Right renal pelvis (tissue), 4 donors: ENCODE results near the gene PCYT1A. TPM values are rescaled to one million over a fixed set of nuclear protein-coding genes. Genes with fewer than 3 reads are reported as not detected.

Experiments used
- DNase-seq, 4 donors: peaks; one replicate each; pipeline ENCODE4 v3.0.0-alpha.2; 2013; ENCODE audit warnings: low read depth in 4 of 4, low spot score in 3 of 4, missing footprints in 1 of 4
- polyA plus RNA-seq, 4 donors: library from polyadenylated mRNA; unstranded; fragments of 120-200 nt; gene quantifications; one replicate each; pipeline ENCODE4 v1.2.1, GENCODE V29; 2013; ENCODE audit not compliant: insufficient read length in 4 of 4

Gene PCYT1A
- polyA plus RNA-seq, 4 donors: 36.4 to 44.6 (median 38.3) TPM

- DNase-seq: no peak
Observed at GRCh38 chr3:196240424-196240823, 47.1 kb downstream of the PCYT1A start.

GRCh38 chr3:196238612-196239560 lies 48.6 kb downstream of the PCYT1A start:
- DNase-seq: no peak

- DNase-seq: no peak
Observed at GRCh38 chr3:196237203-196237602, 50.3 kb downstream of the PCYT1A start.

GRCh38 chr3:196236223-196236622 lies 51.3 kb downstream of the PCYT1A start:
- DNase-seq: no peak

GRCh38 chr3:196235452-196236122 lies 51.9 kb downstream of the PCYT1A start:
- no peak for DNase-seq

GRCh38 chr3:196232882-196233251 lies 54.7 kb downstream of the PCYT1A start:
- DNase-seq: no peak

- DNase-seq: no peak
Observed at GRCh38 chr3:196232154-196232881, 55.2 kb downstream of the PCYT1A start.

- no peak for DNase-seq
Observed at GRCh38 chr3:196227629-196228493, 59.7 kb downstream of the PCYT1A start.

- no peak for DNase-seq
Observed at GRCh38 chr3:196227121-196227561, 60.4 kb downstream of the PCYT1A start.

GRCh38 chr3:196225763-196226364 lies 61.7 kb downstream of the PCYT1A start:
- DNase-seq: no peak

- DNase-seq: no peak
Observed at GRCh38 chr3:196225086-196225485, 62.4 kb downstream of the PCYT1A start.

GRCh38 chr3:196222876-196223595 lies 64.5 kb downstream of the PCYT1A start:
- DNase-seq: no peak

GRCh38 chr3:196220991-196221390 lies 66.5 kb downstream of the PCYT1A start:
- no peak for DNase-seq

- no peak for DNase-seq
Observed at GRCh38 chr3:196220587-196220986, 66.9 kb downstream of the PCYT1A start.

GRCh38 chr3:196219970-196220311 lies 67.6 kb downstream of the PCYT1A start:
- no peak for DNase-seq

- DNase-seq: no peak
Observed at GRCh38 chr3:196219194-196219969, 68.1 kb downstream of the PCYT1A start.

GRCh38 chr3:196218155-196218712 lies 69.3 kb downstream of the PCYT1A start:
- no peak for DNase-seq
